Measurements from ENCODE around the gene SYTL5. TPM values are rescaled to one million over a fixed set of nuclear protein-coding genes. Genes with fewer than 3 reads are reported as not detected.

The SYTL5 gene
- total RNA-seq, 1 donor from 2014 or later = 8.4 TPM

DNA sequence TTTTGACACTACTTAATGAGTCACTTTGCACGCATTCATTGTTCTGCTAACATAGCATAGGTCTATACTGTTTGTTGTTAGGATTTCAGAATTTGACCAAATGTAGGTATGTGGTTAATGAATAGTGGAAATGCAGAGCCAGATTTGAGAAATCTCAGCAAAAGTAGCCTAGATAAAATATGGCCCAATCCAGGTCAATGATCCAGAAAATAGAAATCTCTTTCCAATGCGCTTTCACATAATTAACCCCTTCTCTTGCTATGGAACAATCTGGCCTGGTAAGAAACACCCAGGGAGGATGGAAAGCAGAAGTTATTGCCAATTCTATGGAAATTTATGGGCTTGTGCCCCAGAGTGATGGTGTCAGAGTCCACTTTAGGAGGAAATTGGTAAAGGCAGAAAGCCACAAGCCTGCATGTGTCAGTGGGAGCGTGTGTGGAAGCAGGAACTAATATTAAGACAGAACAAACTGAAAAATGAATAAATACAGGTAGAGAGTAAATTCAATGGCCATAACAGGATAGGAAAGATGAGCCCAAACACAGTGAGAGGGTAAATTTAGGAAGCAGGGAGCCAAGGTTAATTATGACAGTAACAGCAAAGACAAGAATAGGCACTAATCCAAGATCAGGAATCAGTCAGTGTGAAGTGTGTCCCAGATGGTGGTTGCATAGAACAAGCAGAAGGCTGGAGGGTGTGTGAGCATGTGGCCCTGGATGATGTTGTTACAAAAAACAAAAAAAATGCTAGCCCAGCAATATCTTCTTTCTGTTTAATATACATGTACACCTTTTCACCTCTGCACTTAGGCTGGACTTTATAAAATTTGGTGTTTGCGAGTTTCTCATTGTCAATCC, 102.9 kb downstream of the SYTL5 start:
- no peaks in the 10 kb centered on the region for H4K20me1 ChIP-seq (ENCODE audit: insufficient read depth, low read length)
- TF ChIP-seq EZH2 (IDR thresholded peaks at IDR 0.05; ENCODE audit: insufficient read depth, low read length) (no peak), CTCF (IDR thresholded peaks at IDR 0.05; ENCODE audit: insufficient read depth, low read depth, low read length) (no peak)
- H3K9ac ChIP-seq (ENCODE audit: low read length) = no peak overlapping the region
- Mint-ChIP-seq H3K4me3 (ENCODE audit: unreplicated experiment) (no peak overlapping the region), H3K27ac (ENCODE audit: unreplicated experiment) (no peak overlapping the region), H3K36me3 (ENCODE audit: low read depth, unreplicated experiment) (no peaks in the 10 kb centered on the region), H3K9me3 (ENCODE audit: unreplicated experiment) (no peaks in the 10 kb centered on the region), H3K27me3 (ENCODE audit: low read depth, unreplicated experiment) (no peaks in the 10 kb centered on the region), H3K4me1 (ENCODE audit: low read depth, unreplicated experiment) (no peaks in the 10 kb centered on the region)
- DNase-seq (ENCODE audit: low read depth) (no peak), FAIRE-seq (peak; percentile 95)
- no peak overlapping the region for H3K27ac ChIP-seq (ENCODE audit: low read depth, low read length)
- H3K4me1 ChIP-seq (ENCODE audit: insufficient read depth, low read length) = no peaks in the 10 kb centered on the region
- H3K27me3 ChIP-seq (ENCODE audit: insufficient read depth, low read length) = no peaks in the 10 kb centered on the region
- no peak overlapping the region for H3K4me2 ChIP-seq (ENCODE audit: low read length)
- no peaks in the 10 kb centered on the region for H3K79me2 ChIP-seq (ENCODE audit: insufficient read depth, low read length)
- peaks cover 2% of the 10 kb centered on the region for H3K36me3 ChIP-seq (ENCODE audit: insufficient read depth, low read length)
- no peak overlapping the region for H3K4me3 ChIP-seq (ENCODE audit: insufficient read depth, low read depth, low read length)
- H3K9me3 ChIP-seq (ENCODE audit: insufficient read depth, low read depth, low read length) = no peaks in the 10 kb centered on the region
- H2AFZ ChIP-seq (ENCODE audit: low read depth, low read length) = no peak overlapping the region

DNA sequence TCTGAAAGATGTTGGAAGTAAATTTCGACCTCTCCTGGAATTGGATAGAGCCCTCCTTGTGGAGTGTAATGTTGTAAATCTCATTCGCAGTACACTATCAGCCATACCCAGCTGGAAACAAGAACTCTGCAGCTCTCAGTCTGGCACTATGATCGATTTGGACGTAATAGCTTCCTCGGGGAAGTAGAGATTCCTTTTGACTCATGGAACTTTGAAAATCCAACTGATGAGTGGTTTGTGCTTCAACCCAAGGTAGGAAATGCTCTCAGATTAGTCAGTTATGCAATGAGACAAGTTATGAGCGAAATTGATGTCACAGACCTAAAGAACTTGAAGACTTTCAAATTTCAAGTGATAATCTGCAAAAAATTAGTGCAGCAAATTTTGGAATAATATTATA, 103.9 kb downstream of the SYTL5 start:
- Histone ChIP-seq H2AFZ (ENCODE audit: low read depth, low read length) (no peak overlapping the region), H3K4me1 (ENCODE audit: insufficient read depth, low read length) (no peaks in the 10 kb centered on the region), H3K27ac (ENCODE audit: low read depth, low read length) (no peak overlapping the region), H3K9ac (ENCODE audit: low read length) (no peak overlapping the region), H3K9me3 (ENCODE audit: insufficient read depth, low read depth, low read length) (no peaks in the 10 kb centered on the region), H3K36me3 (ENCODE audit: insufficient read depth, low read length) (no peaks in the 10 kb centered on the region), H4K20me1 (ENCODE audit: insufficient read depth, low read length) (no peaks in the 10 kb centered on the region), H3K27me3 (ENCODE audit: insufficient read depth, low read length) (no peaks in the 10 kb centered on the region), H3K4me3 (ENCODE audit: insufficient read depth, low read depth, low read length) (no peak overlapping the region), H3K79me2 (ENCODE audit: insufficient read depth, low read length) (no peaks in the 10 kb centered on the region), H3K4me2 (ENCODE audit: low read length) (no peak overlapping the region)
- H3K36me3 Mint-ChIP-seq (ENCODE audit: low read depth, unreplicated experiment) = no peaks in the 10 kb centered on the region
- H3K9me3 Mint-ChIP-seq (ENCODE audit: unreplicated experiment) = no peaks in the 10 kb centered on the region
- H3K27me3 Mint-ChIP-seq (ENCODE audit: low read depth, unreplicated experiment) = no peaks in the 10 kb centered on the region
- FAIRE-seq (no peak), DNase-seq (ENCODE audit: low read depth) (peak; percentile 47)
- H3K27ac Mint-ChIP-seq (ENCODE audit: unreplicated experiment) = no peak overlapping the region
- no peak overlapping the region for H3K4me3 Mint-ChIP-seq (ENCODE audit: unreplicated experiment)
- no peak for TF ChIP-seq EZH2 (IDR thresholded peaks at IDR 0.05; ENCODE audit: insufficient read depth, low read length)
- no peak for TF ChIP-seq CTCF (IDR thresholded peaks at IDR 0.05; ENCODE audit: insufficient read depth, low read depth, low read length)
- H3K4me1 Mint-ChIP-seq (ENCODE audit: low read depth, unreplicated experiment) = no peaks in the 10 kb centered on the region

DNA sequence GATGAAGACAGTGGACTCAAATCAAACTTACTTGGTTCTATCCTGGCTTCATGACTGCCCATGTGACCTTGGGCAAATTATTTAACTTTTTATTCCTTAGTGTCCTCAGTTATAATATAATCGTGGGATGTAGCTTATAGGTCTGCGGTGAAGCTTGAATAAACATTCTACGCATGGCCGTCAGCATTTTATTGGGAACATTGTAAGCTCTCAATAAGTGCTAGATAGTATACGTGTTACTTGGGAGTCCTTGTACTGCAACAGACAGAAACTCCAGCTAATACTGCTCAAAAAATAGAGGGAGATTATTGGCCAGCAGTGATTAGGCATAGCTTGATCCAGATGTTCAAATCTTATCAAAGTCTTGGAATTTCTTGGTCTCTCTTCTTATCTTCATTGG, 104.8 kb downstream of the SYTL5 start:
- Mint-ChIP-seq H3K27me3 (ENCODE audit: low read depth, unreplicated experiment) (no peaks in the 10 kb centered on the region), H3K4me3 (ENCODE audit: unreplicated experiment) (no peak overlapping the region), H3K36me3 (ENCODE audit: low read depth, unreplicated experiment) (no peaks in the 10 kb centered on the region), H3K4me1 (ENCODE audit: low read depth, unreplicated experiment) (no peaks in the 10 kb centered on the region), H3K27ac (ENCODE audit: unreplicated experiment) (no peak overlapping the region), H3K9me3 (ENCODE audit: unreplicated experiment) (no peaks in the 10 kb centered on the region)
- no peaks in the 10 kb centered on the region for H3K9me3 ChIP-seq (ENCODE audit: insufficient read depth, low read depth, low read length)
- H3K4me1 ChIP-seq (ENCODE audit: insufficient read depth, low read length) = no peaks in the 10 kb centered on the region
- H3K36me3 ChIP-seq (ENCODE audit: insufficient read depth, low read length) = no peaks in the 10 kb centered on the region
- no peaks in the 10 kb centered on the region for H4K20me1 ChIP-seq (ENCODE audit: insufficient read depth, low read length)
- no peak overlapping the region for H2AFZ ChIP-seq (ENCODE audit: low read depth, low read length)
- H3K4me3 ChIP-seq (ENCODE audit: insufficient read depth, low read depth, low read length) = no peak overlapping the region
- no peaks in the 10 kb centered on the region for H3K79me2 ChIP-seq (ENCODE audit: insufficient read depth, low read length)
- DNase-seq (ENCODE audit: low read depth) (no peak), FAIRE-seq (no peak)
- no peak overlapping the region for H3K9ac ChIP-seq (ENCODE audit: low read length)
- TF ChIP-seq CTCF (IDR thresholded peaks at IDR 0.05; ENCODE audit: insufficient read depth, low read depth, low read length) (no peak), EZH2 (IDR thresholded peaks at IDR 0.05; ENCODE audit: insufficient read depth, low read length) (no peak)
- no peak overlapping the region for H3K4me2 ChIP-seq (ENCODE audit: low read length)
- no peak overlapping the region for H3K27ac ChIP-seq (ENCODE audit: low read depth, low read length)
- no peaks in the 10 kb centered on the region for H3K27me3 ChIP-seq (ENCODE audit: insufficient read depth, low read length)
